GM21390 (cell line): Measurements from ENCODE around the gene OAS1.

Experiments
- ATAC-seq: cut with Tn5 transposase; IDR thresholded peaks from one replicate; pipeline ENCODE4 v1.9.1; 2021; ENCODE audit not compliant: unreplicated experiment

Gene OAS1

DNA sequence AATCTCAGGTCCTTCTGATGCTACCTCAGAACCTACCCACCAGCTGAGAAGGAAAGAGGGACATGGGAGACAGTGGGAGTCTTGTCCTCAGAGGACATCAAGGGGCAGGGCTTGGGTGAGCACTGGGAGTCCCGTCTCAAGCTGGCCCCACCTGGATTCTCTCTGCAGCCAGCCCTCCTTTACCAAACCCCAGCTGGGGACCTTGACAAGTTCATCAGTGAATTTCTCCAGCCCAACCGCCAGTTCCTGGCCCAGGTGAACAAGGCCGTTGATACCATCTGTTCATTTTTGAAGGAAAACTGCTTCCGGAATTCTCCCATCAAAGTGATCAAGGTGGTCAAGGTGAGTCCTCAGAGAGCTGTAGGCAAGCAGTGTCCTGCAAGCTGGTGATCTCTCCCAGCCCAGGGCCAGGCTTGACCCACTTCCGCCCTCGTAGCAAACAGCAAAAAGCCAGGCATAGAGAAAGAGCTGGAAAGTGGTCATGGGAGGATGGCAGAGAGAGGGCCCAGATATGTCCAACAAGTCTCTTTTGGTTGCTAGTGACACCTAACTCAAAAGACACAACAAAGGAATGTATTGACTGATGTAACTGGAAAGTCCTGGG is 57.4 kb downstream of the OAS1 start:
- no peak for ATAC-seq

DNA sequence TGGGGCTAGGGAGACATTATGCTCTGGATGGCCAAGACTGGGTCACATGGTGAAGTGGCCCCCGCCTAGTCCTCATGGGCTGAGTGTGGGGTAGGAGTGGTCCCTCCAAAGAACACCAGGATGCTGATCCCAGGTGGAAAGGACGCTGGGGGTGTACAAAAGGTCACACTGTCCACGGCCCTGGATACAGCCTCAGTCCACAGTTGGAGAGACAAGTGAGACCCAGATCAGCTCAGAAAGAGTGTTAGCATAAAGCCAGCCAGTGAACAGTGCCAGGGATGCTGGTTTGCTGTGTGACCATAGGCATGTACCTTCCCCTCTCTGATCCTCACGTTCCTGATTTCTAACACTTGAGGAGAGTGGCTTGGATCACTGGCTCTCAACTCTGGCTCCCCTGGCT is 58.2 kb downstream of the OAS1 start:
- ATAC-seq = no peak

DNA sequence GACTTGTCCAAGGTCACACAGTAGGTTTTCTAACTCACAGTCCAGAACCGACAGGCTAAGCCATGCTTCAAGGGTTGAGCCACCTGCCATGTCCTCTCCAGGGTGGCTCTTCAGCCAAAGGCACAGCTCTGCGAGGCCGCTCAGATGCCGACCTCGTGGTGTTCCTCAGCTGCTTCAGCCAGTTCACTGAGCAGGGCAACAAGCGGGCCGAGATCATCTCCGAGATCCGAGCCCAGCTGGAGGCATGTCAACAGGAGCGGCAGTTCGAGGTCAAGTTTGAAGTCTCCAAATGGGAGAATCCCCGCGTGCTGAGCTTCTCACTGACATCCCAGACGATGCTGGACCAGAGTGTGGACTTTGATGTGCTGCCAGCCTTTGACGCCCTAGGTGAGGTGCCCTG is 58.9 kb downstream of the OAS1 start:
- ATAC-seq = no peak

DNA sequence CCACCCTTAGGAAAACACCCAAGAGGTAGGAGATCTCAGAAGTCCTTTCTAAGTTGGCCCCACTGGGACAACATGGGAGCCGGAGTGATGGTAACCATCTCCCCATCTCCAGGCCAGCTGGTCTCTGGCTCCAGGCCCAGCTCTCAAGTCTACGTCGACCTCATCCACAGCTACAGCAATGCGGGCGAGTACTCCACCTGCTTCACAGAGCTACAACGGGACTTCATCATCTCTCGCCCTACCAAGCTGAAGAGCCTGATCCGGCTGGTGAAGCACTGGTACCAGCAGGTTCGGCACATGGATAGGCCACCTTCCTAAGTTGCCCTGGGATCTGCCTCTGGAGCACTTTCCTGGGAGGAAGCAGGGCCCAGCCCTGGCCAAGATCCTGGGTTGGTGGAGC is 60.5 kb downstream of the OAS1 start:
- no peak for ATAC-seq

DNA sequence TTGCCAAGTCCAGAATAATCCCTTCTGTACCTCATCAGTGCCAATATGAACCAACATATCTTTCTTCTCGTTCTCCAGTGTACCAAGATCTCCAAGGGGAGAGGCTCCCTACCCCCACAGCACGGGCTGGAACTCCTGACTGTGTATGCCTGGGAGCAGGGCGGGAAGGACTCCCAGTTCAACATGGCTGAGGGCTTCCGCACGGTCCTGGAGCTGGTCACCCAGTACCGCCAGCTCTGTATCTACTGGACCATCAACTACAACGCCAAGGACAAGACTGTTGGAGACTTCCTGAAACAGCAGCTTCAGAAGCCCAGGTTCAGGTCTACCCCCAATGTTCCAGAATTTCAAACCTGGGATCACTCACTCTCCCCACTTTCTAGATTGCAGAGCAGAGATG is 61.1 kb downstream of the OAS1 start:
- ATAC-seq = no peak
